Endothelial cell of umbilical vein (primary cell): Measurements from ENCODE around the gene ST6GALNAC3. TPM values are rescaled to one million over a fixed set of nuclear protein-coding genes. Genes with fewer than 3 reads are reported as not detected.

ENCODE experiments used
- BruUV-seq: library from RNA; stranded (reverse); fragments of 400-500 nt; replicated peaks from 2 replicates; lab custom pipeline; 2021; lab: Mats Ljungman, UMichigan
- CTCF ChIA-PET: fragments of 300-600, 350-600 bp; sonication (Branson Sonifier 250); formaldehyde crosslinking; loops from one replicate; lab custom pipeline; 2021; ENCODE audit warnings: antibody characterized with exemption, inconsistent platforms; lab: Charles Lee
- POLR2A ChIA-PET: fragments of 300-600, 350-600 bp; sonication (Branson Sonifier 250); formaldehyde crosslinking; loops from one replicate; lab custom pipeline; 2021; ENCODE audit warnings: antibody characterized with exemption, inconsistent platforms; lab: Charles Lee
- DNase-seq: peaks from one replicate; pipeline ENCODE4 v3.0.0-alpha.2; 2011; ENCODE audit warnings: low read depth, low spot score
- FAIRE-seq: peaks from 2 replicates; lab custom pipeline; 2011; peaks lifted over from hg19 to GRCh38; lab: Jason Lieb, UNC
- H2AFZ ChIP-seq: 2 replicates; pipeline ENCODE4 v1.6.0; 2012; ENCODE audit warnings: low read depth, low read length, control low read depth, inconsistent platforms
- H3K27ac ChIP-seq: 2 replicates; pipeline ENCODE4 v1.5.1; 2011; ENCODE audit warnings: low read depth, mild to moderate bottlenecking, control low read depth, low read length, moderate library complexity; ENCODE audit not compliant: insufficient read depth
- H3K27me3 ChIP-seq, 2 experiments: 2 replicates each; pipeline versions ENCODE4 v1.6.0 to v1.6.1; 2011; ENCODE audit warnings: low read length in 2 of 2, mixed read lengths in 1 of 2; ENCODE audit not compliant: control insufficient read depth in 2 of 2, insufficient read depth in 2 of 2
- H3K36me3 ChIP-seq, 2 experiments: 2 replicates in 1 of 2; 3 replicates in 1 of 2; pipeline ENCODE4 v1.5.1; 2011; ENCODE audit warnings: low read length in 2 of 2, mild to moderate bottlenecking in 1 of 2, moderate library complexity in 1 of 2; ENCODE audit not compliant: control insufficient read depth in 2 of 2, insufficient read depth in 2 of 2; ENCODE audit errors: extremely low read depth in 1 of 2
- H3K4me1 ChIP-seq: 3 replicates; pipeline ENCODE4 v1.5.1; 2011; ENCODE audit warnings: mild to moderate bottlenecking, low read length; ENCODE audit not compliant: control insufficient read depth, insufficient read depth; ENCODE audit errors: extremely low read depth
- H3K4me2 ChIP-seq: 2 replicates; pipeline ENCODE4 v1.6.1; 2011; ENCODE audit warnings: low read length, control low read depth, mixed read lengths; ENCODE audit not compliant: insufficient read depth
- H3K4me3 ChIP-seq, 3 experiments: fragments of 200-600 bp in 1 of 3; sonication (generic), shearing (Covaris generic) in 1 of 3; replicated peaks in 1 of 3; 2 replicates each; pipeline ENCODE4 v1.5.1; 2011 to 2016; ENCODE audit warnings: control low read depth in 3 of 3, low read length in 3 of 3, mild to moderate bottlenecking in 2 of 3, inconsistent platforms in 1 of 3, low read depth in 1 of 3, moderate library complexity in 1 of 3; ENCODE audit not compliant: insufficient read depth in 1 of 3
- H3K79me2 ChIP-seq: 2 replicates; pipeline ENCODE4 v1.6.0; 2012; ENCODE audit warnings: low read length, inconsistent platforms; ENCODE audit not compliant: control insufficient read depth, insufficient read depth
- H3K9ac ChIP-seq: replicated peaks from 2 replicates; pipeline ENCODE3; 2011; ENCODE audit warnings: low read length, control low read depth; ENCODE audit not compliant: insufficient read depth; ENCODE audit errors: extremely low read depth
- H3K9me1 ChIP-seq: replicated peaks from 3 replicates; pipeline ENCODE4 v1.6.0; 2011; ENCODE audit warnings: mild to moderate bottlenecking, low read length; ENCODE audit not compliant: control insufficient read depth, insufficient read depth; ENCODE audit errors: extremely low read depth
- H3K9me3 ChIP-seq: replicated peaks from 2 replicates; pipeline ENCODE4 v1.5.1; 2012; ENCODE audit warnings: low read length, inconsistent platforms; ENCODE audit not compliant: control insufficient read depth, insufficient read depth
- H4K20me1 ChIP-seq: replicated peaks from 2 replicates; pipeline ENCODE3; 2011; ENCODE audit warnings: mild to moderate bottlenecking, low read length; ENCODE audit not compliant: control insufficient read depth, insufficient read depth; ENCODE audit errors: extremely low read depth
- CTCF ChIP-seq, 2 donors: IDR thresholded peaks; 1 replicate in 1 of 2; 2 replicates in 1 of 2; pipeline ENCODE4 v1.5.1; 2011; ENCODE audit warnings: low read length in 2 of 2, mild to moderate bottlenecking in 2 of 2, moderate library complexity in 2 of 2, control low read depth in 1 of 2, inconsistent platforms in 1 of 2, low read depth in 1 of 2; ENCODE audit not compliant: insufficient read depth in 1 of 2; ENCODE audit errors: extremely low read depth in 1 of 2
- EZH2 ChIP-seq: IDR thresholded peaks from 2 replicates; pipeline ENCODE4 v1.6.1; 2012; ENCODE audit warnings: borderline replicate concordance, low read depth, mild to moderate bottlenecking, moderate library complexity, low read length, inconsistent platforms; ENCODE audit not compliant: severe bottlenecking
- FOS ChIP-seq: IDR thresholded peaks from 2 replicates; pipeline ENCODE4 v1.6.1; 2011; ENCODE audit warnings: mild to moderate bottlenecking, low read length, moderate library complexity, borderline replicate concordance; ENCODE audit not compliant: insufficient read depth
- GATA2 ChIP-seq: IDR thresholded peaks from 2 replicates; pipeline ENCODE4 v1.7.0; 2011; ENCODE audit warnings: low read depth, mild to moderate bottlenecking, moderate library complexity, mixed read lengths, low read length; ENCODE audit not compliant: insufficient read length, insufficient read depth
- JUN ChIP-seq: IDR thresholded peaks from 2 replicates; pipeline ENCODE4 v1.6.1; 2011; ENCODE audit warnings: borderline replicate concordance, low read depth; ENCODE audit not compliant: insufficient read length, insufficient read depth
- MAX ChIP-seq: IDR thresholded peaks from 2 replicates; pipeline ENCODE4 v1.6.1; 2011; ENCODE audit not compliant: insufficient read depth, insufficient read length
- MYC ChIP-seq: IDR thresholded peaks from one replicate; pipeline ENCODE4 v1.6.1; 2011; ENCODE audit warnings: mild to moderate bottlenecking, low read depth, low read length
- POLR2A ChIP-seq: IDR thresholded peaks from 2 replicates; pipeline ENCODE4 v1.6.1; 2012; ENCODE audit warnings: low read depth, mild to moderate bottlenecking, control low read depth, low read length
- POLR2AphosphoS5 ChIP-seq: IDR thresholded peaks from 2 replicates; pipeline ENCODE4 v1.6.1; 2012; ENCODE audit warnings: low read depth, mild to moderate bottlenecking, control low read depth, low read length, moderate library complexity; ENCODE audit not compliant: insufficient read depth
- dilution Hi-C: fragments of 300-500 bp; cut with MboI; formaldehyde crosslinking; loops from one replicate; pipeline ENCODE4 v1.15.0; 2019; ENCODE audit warnings: low sequenced_read_pairs; ENCODE audit not compliant: extremely low pct_ligation_motif_present
- intact Hi-C: fragments of 100-400 bp; cut with micrococcal nuclease; formaldehyde crosslinking; loops from one replicate; pipeline ENCODE4 v1.10.0; 2022
- polyA plus RNA-seq, 4 experiments: library from polyadenylated mRNA; depleted of rRNA in 3 of 4; stranded (reverse) in 3 of 4; unstranded in 1 of 4; fragments of >200 nt; gene quantifications; 2 replicates each; pipeline versions ENCODE4 v1.2.1 to v1.2.3, GENCODE V29; 2011 to 2012; ENCODE audit warnings: missing spikeins in 1 of 4
- total RNA-seq: library from RNA; stranded (reverse); gene quantifications from 2 replicates; pipeline ENCODE4 v1.2.3, GENCODE V29; 2021

The ST6GALNAC3 gene
- total and polyA plus RNA-seq, 2 donors (not counting 3 experiments of a cell fraction or from before 2014, with no cell fraction given), result 7.6 to 48.3 TPM

GRCh38 chr1:76571248-76571647, 496.7 kb downstream of the ST6GALNAC3 start:
- ChIA-PET CTCF (no interaction called here), POLR2A (no interaction called here)
- no peak for FAIRE-seq
- Histone ChIP-seq H3K4me3 (no peak overlapping the region), H3K9me1 (no peaks in the 10 kb centered on the region), H3K27me3 (no peaks in the 10 kb centered on the region), H4K20me1 (no peaks in the 10 kb centered on the region), H3K36me3 (no peaks in the 10 kb centered on the region), H2AFZ (no peak overlapping the region), H3K9ac (no peak overlapping the region), H3K27ac (no peak overlapping the region), H3K4me2 (no peak overlapping the region), H3K79me2 (no peaks in the 10 kb centered on the region), H3K4me1 (no peaks in the 10 kb centered on the region), H3K9me3 (no peaks in the 10 kb centered on the region)
- DNase-seq, result peak; percentile 69
- dilution Hi-C loops, result no loop called here
- no TSS peak for BruUV-seq
- intact Hi-C loops, result no loop called here
- TF ChIP-seq GATA2, result no peak
- TF ChIP-seq FOS, result no peak
- no peak for TF ChIP-seq JUN
- no peak for TF ChIP-seq MAX
- no peak for TF ChIP-seq EZH2
- TF ChIP-seq POLR2AphosphoS5, result no peak
- TF ChIP-seq MYC, result no peak
- no peak for TF ChIP-seq POLR2A
- TF ChIP-seq CTCF (IDR thresholded peaks at IDR 0.05; ENCODE audit: extremely low read depth in 1 of 2, insufficient read depth in 1 of 2, low read depth in 1 of 2, low read length in 2 of 2), result no peak
